Sciatic nerve (tissue), 2 donors: ENCODE data around the gene SRSF4. TPM values are rescaled to one million over a fixed set of nuclear protein-coding genes. Genes with fewer than 3 reads are reported as not detected.
"Not testable (repeated sequence)": the region's sequence is repeated elsewhere in the genome, so short reads cannot be mapped to it uniquely, and the experiment has no call there.

Source experiments
- ATAC-seq: fragments of 200-7000 bp; cut with Tn5 transposase; one replicate; pipeline ENCODE4 v1.9.1; 2020; ENCODE audit warnings: mild to moderate bottlenecking, moderate library complexity
- DNase-seq: peaks from one replicate; pipeline ENCODE4 v3.0.0-alpha.2; 2020; ENCODE audit warnings: low spot score
- intact Hi-C: fragments of 100-400 bp; cut with DNase I; formaldehyde crosslinking; loops from one replicate; pipeline ENCODE4 v1.14.2; 2022
- total RNA-seq: library from RNA; stranded (reverse); fragmentation: NEBNext Ultra II Directional; extraction: Animal tissue kit (Norgen Biotek cat#: 25700); gene quantifications from one replicate; pipeline ENCODE4 v1.2.1, GENCODE V29; 2021
- donor health status: DM: no; HTN: no; CAD: no.
- donor health status: DM: no; HTN: no; CAD: no.

Gene SRSF4
- total RNA-seq: 95.0 TPM

DNA sequence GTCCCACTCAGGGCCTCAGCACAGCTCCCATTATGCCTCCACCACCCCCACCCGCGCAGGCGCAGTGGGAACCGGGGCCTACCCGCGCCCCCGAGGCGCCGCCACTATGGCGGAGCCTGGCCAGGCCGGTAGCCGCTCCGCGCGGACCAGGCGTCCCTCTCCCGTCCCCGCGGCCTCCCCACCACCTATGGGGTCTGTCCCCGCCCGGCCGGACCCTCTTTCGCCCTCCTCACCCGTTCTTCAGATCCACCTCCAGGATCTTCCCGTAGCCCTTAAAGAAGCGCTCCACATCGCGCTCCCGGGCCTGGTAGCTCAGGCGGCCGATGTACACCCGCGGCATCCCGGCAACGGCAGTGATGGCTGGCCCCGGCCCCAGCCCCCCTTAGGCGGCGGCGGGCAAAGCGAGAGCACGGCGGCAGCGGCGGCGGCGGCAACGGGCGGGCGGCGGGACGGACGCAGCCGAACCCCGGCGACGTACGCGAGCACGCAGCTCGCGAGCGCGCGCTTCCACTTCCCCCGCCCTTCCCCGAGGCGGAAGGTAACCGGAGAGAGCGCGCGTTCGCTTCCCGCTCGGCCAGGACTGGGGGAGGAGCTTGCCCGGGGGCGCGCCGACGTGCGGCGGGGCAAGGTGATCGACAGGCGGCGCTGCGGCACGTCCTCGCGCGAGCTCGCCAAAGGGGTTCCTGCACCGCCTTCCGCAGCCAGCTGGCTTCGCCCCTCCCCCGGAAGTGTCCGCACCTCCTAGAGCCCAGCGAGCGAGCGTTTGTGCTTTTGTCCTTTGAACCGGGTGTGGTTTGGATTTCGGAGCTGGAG, at the start of gene SRSF4:
SRSF4 (minus strand) TSS at position 488 of the 813 bp plus-strand sequence; CDS start at position 340, 148 bp downstream.
- ATAC-seq (peak; percentile 96), DNase-seq (peak; percentile 99)
- intact Hi-C loops: loop anchor here (10.0 kb wide), 1 partner anchor 57 kb away; the partner anchor contains the start of gene TMEM200B

DNA sequence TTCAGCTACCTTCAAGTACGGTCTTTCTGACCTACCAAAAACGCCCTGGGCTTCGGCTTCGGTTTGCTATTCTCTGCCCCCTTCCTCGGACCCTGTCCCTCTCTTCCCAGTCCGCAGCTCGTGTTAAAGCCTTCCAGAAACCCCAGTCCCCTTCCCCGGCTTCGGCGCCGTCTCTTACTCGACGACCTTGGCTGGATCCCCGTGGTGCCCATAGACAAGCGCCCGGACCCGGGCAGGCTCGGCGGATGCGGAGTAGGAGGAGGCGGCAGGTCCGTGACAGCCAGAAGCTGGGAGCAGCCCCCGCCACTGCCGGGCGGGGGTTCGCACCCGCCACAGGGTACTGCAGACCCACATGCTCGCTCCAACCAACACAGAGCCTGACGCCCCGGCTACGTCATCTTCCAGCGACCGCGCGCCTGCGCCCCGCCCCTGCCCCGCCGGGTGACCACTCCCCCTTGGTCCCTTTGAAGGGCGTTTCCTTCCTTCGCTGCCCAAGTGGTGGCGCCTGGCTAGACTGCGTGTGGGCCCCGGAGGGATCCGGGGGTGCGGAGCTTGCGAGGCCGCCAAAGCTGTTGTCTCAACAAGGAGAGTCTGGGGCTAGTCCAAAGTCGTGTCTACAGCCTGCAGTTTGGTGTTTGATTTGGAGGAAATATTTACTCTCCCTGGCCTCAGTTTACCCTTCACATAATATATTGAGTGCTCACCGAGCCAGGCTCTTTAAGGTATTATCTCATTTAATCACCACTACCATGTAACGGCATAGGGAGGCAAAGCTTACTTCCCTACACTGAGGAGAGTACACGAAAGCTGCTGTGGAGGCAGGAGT, 49.1 kb upstream of the SRSF4 start, which contains the start of gene MECR:
MECR (minus strand) TSS at position 382 of the 826 bp plus-strand sequence; CDS start at position 354, 28 bp downstream.
- intact Hi-C loops: loop anchor here (10.0 kb wide), 1 partner anchor 1154 kb away; no protein-coding TSS in a partner anchor
- peak; percentile 96 for DNase-seq
- ATAC-seq: peak; percentile 99

DNA sequence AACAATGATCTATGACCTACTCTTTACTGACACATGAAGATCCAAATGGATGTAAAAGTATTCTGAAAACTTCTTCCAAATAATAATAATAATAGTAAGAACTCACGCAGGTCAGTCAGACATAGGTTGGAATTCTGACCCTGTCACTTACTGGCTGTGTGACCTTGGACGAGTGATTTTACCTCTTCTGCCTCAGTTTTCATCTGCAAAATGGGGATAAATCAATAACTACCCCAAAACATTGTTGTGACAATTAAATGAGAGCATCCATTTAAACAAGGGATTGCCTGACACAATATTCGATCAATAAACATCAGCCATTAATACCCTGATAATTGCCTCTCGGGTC, 48.5 kb upstream of the SRSF4 start:
- ATAC-seq (no peak), DNase-seq (no peak)
- intact Hi-C loops: loop anchor here (10.0 kb wide), 1 partner anchor 1155 kb away; no protein-coding TSS in a partner anchor

DNA sequence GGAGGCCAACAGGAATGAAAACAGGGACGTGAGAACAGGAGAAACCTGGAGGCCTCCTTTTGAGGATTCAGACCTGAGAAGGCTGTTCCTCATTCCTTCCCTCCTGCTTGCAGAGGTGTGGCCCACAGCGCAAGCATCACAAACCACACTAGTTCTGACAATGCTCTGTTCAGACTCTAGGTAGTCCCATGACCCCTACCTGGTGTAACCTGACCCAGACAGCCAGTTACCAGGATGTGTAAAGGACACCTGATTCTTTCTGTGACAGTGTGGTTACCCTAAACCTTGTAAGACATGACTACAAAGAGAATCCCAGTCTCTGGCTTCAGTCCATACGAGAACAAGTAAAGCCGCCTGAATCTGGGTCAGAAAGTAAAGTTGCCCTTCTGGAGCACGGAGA, 45.8 kb upstream of the SRSF4 start:
- intact Hi-C loops: loop anchor here (5.0 kb wide), 1 partner anchor 1490 kb away; no protein-coding TSS in a partner anchor
- DNase-seq (no peak), ATAC-seq (no peak)

DNA sequence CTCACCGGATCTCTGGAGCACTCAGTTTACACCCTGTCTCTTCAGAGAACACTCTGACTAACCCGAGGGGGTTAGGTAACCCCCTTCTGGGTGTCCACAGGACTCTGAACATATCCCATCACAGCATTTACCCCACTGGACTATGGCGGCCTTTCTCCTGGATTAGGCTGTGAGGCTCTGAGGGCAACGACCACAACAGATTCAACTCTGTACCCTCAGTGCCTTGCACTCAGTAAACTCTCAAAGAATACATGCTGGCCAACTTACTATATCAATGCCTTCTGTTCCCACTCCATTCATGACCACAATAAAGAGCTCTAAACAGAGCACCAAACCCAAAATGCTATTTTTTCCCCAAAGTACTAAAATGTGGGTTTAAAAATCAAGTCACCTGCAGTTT, 43.7 kb upstream of the SRSF4 start:
- intact Hi-C loops: loop anchor here (5.0 kb wide), 1 partner anchor 1492 kb away; no protein-coding TSS in a partner anchor
- ATAC-seq: no peak
- DNase-seq: no peak

DNA sequence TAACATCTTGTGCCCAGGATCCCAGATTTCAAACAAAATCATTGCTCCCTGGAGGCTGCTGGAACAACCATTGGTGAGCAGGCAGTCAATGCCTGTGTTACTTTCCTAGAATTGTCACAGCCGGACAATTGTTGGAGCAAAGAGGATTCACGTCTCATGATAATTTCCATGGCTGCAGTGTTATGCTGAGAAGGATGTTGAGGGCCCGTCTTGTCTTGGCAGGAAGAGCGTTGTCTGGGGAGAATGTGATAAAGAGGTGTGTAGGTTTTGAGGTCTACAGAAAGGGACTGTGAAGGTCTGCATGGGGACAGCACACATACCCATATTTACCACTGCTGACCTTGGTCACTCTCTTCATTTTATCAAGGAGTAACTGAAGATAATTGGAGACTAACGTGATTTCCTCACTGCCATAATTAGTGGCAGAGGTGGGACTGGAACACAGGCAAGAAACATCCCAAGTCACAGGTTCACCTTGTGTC, 42.7 kb upstream of the SRSF4 start:
- intact Hi-C loops: no loop called here
- DNase-seq: no peak
- ATAC-seq: no peak

DNA sequence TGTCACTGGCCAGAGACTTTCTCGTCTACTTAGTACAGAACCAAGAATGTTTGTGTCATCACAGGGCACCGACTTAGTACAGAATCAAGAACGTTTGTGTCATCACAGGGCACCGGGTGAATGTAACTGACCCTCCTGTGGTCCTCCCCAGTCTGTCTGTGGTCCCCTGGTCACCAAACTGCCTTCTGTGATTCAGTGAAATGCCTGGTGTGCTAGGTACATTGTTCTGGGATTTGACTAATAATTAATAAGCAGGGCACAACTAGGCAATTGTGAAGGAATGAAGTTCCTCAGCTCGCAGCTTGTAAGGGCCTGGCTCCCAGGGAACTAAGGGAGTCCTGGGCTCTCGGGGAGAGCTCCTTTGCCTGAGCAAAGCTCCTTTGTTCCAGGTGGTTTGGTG, 41.8 kb upstream of the SRSF4 start:
- intact Hi-C loops: no loop called here
- DNase-seq (no peak), ATAC-seq (no peak)

DNA sequence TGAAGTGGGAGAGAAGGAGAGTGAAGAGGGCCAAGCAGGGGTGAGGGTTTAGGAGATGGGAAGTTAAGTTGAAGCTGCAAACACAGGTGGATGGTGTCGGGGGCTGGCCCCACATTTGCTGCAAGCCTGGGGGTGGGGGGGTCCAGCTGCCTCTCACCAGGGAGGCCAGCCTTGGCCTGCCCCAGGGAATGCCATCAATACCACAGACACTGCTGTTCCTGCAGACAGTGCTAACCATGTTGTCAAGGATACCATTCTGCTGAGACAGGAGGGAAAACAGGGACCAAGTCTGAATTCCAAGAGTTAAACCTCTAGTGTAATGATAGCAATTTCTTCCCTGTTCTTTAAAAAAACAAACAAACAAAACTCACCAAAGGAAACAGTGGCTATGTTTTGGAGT, 41.0 kb upstream of the SRSF4 start:
- intact Hi-C loops: no loop called here
- DNase-seq: no peak
- ATAC-seq: no peak

DNA sequence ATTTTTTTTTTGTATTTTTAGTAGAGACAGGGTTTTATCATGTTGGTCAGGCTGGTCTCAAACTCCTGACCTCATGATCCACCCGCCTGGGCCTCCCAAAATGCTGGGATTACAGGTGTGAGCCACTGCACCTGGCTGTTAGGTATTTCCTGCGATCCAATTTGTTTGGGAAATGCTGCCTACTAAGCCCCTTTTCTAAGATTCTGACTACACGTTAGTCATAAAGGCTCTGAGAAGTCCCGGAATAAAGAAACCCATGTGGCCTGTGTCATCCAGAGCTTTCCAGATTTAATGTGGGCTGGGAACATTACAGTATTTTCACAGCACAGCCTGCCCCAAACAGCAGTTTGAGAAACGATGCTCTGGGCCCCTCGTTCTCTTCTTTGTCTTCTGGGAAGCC, 40.6 kb upstream of the SRSF4 start:
- ATAC-seq, intact Hi-C loops, DNase-seq: not testable (repeated sequence)

DNA sequence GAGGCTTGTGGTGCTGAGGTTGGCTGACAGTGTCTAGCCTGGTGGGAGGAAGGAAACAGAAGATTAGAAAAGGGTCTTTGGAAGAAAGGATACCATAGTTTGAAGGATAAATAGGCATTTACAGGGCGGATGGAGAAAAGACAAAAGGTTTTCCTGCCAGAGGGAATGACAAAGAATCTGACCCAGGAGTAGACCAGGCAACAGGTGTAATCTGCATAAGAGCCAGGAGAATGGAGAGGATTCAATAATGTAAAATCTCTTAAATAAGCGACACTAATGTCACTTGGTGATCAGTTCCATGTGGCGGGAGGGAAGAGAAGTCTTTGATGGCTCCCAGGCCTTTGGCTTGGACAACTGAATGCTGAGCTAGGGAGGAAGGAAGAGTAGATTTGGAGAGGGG, 39.6 kb upstream of the SRSF4 start:
- DNase-seq (no peak), ATAC-seq (no peak)
- intact Hi-C loops: no loop called here

DNA sequence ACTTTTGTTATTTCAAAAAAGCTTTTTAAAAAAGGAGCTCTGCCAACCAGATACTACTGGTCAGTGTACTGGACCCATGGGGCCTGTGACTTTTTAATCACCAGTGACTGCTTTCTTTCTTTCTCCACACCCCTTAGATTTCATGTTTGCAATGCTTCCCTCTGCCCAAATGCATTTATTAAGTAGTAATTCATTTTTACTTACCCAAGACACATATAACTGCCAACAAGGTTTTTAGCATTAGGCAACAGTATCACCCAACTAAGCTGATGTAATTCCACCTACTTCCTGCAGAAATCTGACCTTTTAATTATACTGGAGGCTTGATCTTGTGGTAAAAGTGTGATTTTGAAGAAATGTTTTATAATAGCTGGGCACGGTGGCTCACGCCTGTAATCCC, 36.5 kb upstream of the SRSF4 start:
- no peak for ATAC-seq

DNA sequence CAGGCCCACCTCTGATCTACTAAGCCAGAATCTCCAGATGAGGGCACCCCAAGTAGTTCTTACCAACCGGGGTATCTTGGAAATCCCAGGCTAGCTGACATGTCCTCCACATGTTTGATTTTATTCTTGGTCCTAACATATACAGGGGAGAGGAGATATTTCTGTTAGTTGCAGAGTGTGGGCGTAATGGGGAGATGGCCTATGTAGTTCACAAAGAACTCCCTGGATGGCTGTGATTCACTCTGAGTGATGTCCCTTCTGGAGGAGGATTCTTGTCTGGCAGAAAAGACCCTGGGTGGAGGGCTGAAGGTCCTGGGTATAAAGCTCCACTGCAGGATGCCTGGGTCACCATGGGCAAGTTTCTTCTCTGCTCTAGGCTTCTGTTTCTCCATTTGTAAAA, 35.9 kb upstream of the SRSF4 start:
- intact Hi-C loops: no loop called here
- ATAC-seq: no peak
- no peak for DNase-seq

More for the DNA sequence above, 36.5 kb upstream of the SRSF4 start:
- intact Hi-C loops: no loop called here
- no peak for DNase-seq

DNA sequence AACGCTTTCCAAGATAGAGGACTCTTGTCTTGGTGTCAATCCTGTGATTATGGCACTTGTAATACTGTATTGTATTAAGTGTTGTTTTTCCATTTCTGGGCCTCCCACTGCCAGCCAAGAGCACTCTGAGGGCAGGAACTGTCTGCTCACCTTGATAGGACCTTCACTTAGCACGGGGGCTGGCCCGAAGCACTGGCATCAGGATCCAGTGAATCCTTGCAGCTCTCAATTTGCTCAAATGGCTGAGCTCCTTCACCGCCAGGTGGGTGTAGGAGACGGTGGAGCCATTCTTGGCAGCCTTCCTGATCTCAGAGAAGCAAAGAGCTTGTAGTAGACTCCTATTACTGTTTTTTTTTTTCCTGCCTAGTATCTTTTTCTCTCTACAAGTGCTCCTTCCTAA, 31.4 kb upstream of the SRSF4 start:
- ATAC-seq: no peak
- no peak for DNase-seq
- intact Hi-C loops: no loop called here

DNA sequence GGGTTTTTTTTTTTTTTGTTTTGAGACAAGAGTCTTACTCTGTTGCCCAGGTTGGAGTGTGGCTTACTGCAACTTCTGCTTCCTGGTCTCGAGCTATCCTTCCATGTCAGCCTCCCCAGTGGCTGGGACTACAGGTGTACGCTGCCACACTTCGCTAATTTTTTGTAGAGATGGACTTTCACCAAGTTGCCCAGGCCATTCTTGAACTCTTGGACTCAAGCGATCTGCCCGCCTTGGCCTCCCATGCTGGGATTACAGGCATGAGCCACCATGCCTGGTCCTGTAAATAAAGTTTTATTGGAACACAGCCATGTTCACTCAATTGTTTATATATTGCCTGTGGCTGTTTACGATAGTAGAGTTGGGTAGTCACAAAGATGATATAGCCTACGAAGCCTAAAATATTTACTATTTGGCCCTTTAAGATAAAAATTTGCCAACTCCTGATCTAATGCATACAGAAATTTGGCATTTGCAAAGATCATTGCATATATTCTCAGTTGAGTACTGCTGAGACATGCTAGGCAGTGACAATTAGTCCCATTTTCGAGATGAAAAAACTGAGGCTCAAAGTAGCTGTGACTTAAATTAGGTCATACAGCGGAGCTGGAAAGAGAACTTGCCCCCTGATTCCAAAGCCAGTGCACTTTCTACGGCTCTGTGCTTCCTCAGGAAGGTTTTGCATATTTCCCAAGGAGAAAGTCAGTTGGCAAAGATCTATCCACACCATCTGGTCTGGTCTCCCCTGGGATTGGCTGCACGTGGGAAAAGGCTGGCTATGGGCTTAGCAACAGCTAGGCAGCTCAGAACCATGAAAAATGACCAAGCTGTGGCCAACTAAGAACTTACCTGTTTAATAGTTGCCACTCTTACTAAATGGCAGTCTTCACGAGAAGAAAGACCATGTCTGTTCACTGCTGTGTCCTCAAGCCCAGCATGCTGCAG, 29.7 kb upstream of the SRSF4 start:
- DNase-seq (no peak), ATAC-seq (no peak)
- intact Hi-C loops: no loop called here

DNA sequence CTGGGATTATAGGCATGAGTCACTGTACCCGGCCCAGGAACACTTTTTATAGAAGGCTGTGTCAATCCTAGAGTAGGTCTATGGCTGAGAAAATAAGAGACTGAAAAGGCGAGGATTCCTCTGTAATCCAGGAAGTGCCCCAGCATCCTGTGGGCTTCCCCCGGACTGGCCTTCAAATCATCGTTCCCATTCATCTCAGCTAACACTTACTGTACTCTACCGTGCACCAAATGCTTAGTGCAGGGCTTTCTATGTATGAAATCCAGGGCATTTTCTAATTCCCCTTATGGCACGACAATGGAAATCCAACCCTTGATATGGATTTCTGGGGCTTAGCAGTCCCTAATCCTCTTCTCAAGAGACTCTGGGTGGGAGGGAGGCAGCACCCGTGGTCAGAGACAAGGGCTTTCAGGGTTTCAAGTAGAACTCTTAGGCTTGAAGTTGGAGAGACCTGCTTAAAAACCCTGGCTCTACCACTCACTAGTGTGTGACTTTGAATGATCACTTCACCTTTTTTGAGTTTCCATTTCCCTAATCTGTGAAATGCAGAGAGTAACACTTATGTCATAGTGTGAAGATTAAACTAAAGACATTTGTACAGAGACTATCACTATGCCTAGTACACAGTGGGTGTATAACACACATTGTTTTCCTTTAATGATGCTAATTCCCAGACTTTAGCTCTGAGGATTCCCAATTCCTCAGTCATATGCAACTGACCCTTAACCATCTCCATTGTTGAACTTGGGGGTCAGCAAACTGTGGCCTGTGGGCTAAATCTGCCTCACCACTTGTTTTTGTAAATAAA, 28.8 kb upstream of the SRSF4 start:
- no peak for ATAC-seq
- DNase-seq: no peak
- intact Hi-C loops: no loop called here

DNA sequence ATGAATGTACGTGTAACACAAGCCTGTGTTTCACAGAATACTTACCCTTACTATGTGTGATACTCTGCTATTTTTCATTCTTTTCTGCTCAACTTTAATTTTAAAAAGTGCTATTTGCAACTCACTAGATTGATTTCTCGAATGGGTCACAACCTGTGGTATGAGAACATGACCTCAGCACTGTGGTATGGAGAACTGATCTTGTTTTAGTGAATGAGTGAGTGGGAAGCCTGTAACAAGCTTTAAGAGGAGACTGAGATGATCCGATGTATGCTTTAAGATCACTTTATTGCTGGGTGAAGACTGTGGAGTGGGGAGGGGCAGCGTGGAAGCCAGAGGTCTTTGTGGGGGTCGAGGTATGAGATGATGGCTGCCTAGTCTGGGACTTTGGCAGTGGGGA, 27.5 kb upstream of the SRSF4 start:
- no peak for ATAC-seq
- intact Hi-C loops: no loop called here
- DNase-seq: no peak

DNA sequence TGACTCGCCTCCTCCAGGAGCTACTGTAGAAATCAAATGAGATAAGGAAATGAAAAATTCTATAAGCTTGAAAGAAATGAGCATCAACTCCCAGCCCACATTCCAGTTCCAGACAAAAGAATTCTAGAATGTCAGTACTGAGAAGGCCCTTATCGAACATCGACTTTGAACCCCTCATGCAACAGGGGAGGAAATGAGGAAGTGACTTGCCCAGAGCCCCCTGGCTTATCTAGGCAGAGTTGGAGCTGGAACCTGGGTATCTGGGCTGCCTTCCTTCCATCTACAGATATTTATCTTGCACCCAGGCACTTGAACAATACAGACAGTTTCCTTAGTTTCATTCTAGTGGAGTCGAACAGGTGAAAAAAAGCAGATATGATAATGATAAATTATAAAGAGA, 26.7 kb upstream of the SRSF4 start:
- intact Hi-C loops: no loop called here
- ATAC-seq: no peak

More for the DNA sequence above, 26.7 kb upstream of the SRSF4 start:
- no peak for DNase-seq
